Stimulated activated CD8-positive, alpha-beta memory T cell treated with anti-CD3 and anti-CD28 coated beads, Interleukin-12 subunit alpha, Interleukin-12 subunit beta, amount 100 ng/mL, for 4 hours (primary cell): ENCODE data around the gene CAPN7.
"Not testable (repeated sequence)": the region's sequence is repeated elsewhere in the genome, so short reads cannot be mapped to it uniquely, and the experiment has no call there.

Source experiments
- DNase-seq: peaks from one replicate; pipeline ENCODE4 v3.0.0-alpha.2; 2020; ENCODE audit warnings: low read depth

Gene CAPN7

GRCh38 chr3:15205934-15206661, at the start of gene CAPN7:
Gene CAPN7 (plus strand): TSS chr3:15206246. CDS start chr3:15206496, 250 bp downstream.
- DNase-seq = peak; percentile 94

- no peak for DNase-seq
These were observed 48.6 kb upstream of the CAPN7 start for GRCh38 chr3:15157441-15157840.

- no peak for DNase-seq
These were observed 46.4 kb upstream of the CAPN7 start for GRCh38 chr3:15159501-15160136.

GRCh38 chr3:15160662-15161061, 45.4 kb upstream of the CAPN7 start:
- no peak for DNase-seq

GRCh38 chr3:15161133-15161532, 44.9 kb upstream of the CAPN7 start:
- no peak for DNase-seq

GRCh38 chr3:15163656-15164055, 42.4 kb upstream of the CAPN7 start:
- not testable (repeated sequence) for DNase-seq

- no peak for DNase-seq
These were observed 41.7 kb upstream of the CAPN7 start for GRCh38 chr3:15164340-15164739.

GRCh38 chr3:15165061-15165460, 41.0 kb upstream of the CAPN7 start:
- DNase-seq = no peak

- DNase-seq = not testable (repeated sequence)
These were observed 39.7 kb upstream of the CAPN7 start for GRCh38 chr3:15166391-15166790.

GRCh38 chr3:15171096-15171495, 35.0 kb upstream of the CAPN7 start:
- DNase-seq = no peak

GRCh38 chr3:15172806-15173205, 33.2 kb upstream of the CAPN7 start:
- no peak for DNase-seq

GRCh38 chr3:15174953-15175352, 31.1 kb upstream of the CAPN7 start:
- DNase-seq = no peak

- DNase-seq = no peak
These were observed 30.4 kb upstream of the CAPN7 start for GRCh38 chr3:15175605-15176004.

GRCh38 chr3:15180042-15180611, 25.9 kb upstream of the CAPN7 start:
- DNase-seq = no peak

GRCh38 chr3:15181511-15181910, 24.5 kb upstream of the CAPN7 start:
- no peak for DNase-seq

GRCh38 chr3:15181963-15182362, 24.1 kb upstream of the CAPN7 start:
- DNase-seq = no peak

- DNase-seq = no peak
These were observed 23.0 kb upstream of the CAPN7 start for GRCh38 chr3:15183011-15183410.

GRCh38 chr3:15185404-15185803, 20.6 kb upstream of the CAPN7 start:
- no peak for DNase-seq

- no peak for DNase-seq
These were observed 20.0 kb upstream of the CAPN7 start for GRCh38 chr3:15186101-15186476.

- DNase-seq = not testable (repeated sequence)
These were observed 19.4 kb upstream of the CAPN7 start for GRCh38 chr3:15186477-15187164.

GRCh38 chr3:15197340-15198029, 8.6 kb upstream of the CAPN7 start:
- no peak for DNase-seq

- DNase-seq = no peak
These were observed 7.4 kb upstream of the CAPN7 start for GRCh38 chr3:15198686-15199085.
